Endothelial cell of umbilical vein (primary cell): Measurements from ENCODE around the gene PAM16. TPM values are rescaled to one million over a fixed set of nuclear protein-coding genes. Genes with fewer than 3 reads are reported as not detected.

Experiments
- BruUV-seq: library from RNA; stranded (reverse); fragments of 400-500 nt; replicated peaks from 2 replicates; lab custom pipeline; 2021; lab: Mats Ljungman, UMichigan
- CTCF ChIA-PET: fragments of 300-600, 350-600 bp; sonication (Branson Sonifier 250); formaldehyde crosslinking; loops from one replicate; lab custom pipeline; 2021; ENCODE audit warnings: antibody characterized with exemption, inconsistent platforms; lab: Charles Lee
- POLR2A ChIA-PET: fragments of 300-600, 350-600 bp; sonication (Branson Sonifier 250); formaldehyde crosslinking; loops from one replicate; lab custom pipeline; 2021; ENCODE audit warnings: antibody characterized with exemption, inconsistent platforms; lab: Charles Lee
- DNase-seq: peaks from one replicate; pipeline ENCODE4 v3.0.0-alpha.2; 2011; ENCODE audit warnings: low read depth, low spot score
- FAIRE-seq: peaks from 2 replicates; lab custom pipeline; 2011; peaks lifted over from hg19 to GRCh38; lab: Jason Lieb, UNC
- H2AFZ ChIP-seq: 2 replicates; pipeline ENCODE4 v1.6.0; 2012; ENCODE audit warnings: low read depth, low read length, control low read depth, inconsistent platforms
- H3K27ac ChIP-seq: 2 replicates; pipeline ENCODE4 v1.5.1; 2011; ENCODE audit warnings: low read depth, mild to moderate bottlenecking, control low read depth, low read length, moderate library complexity; ENCODE audit not compliant: insufficient read depth
- H3K27me3 ChIP-seq, 2 experiments: 2 replicates each; pipeline versions ENCODE4 v1.6.0 to v1.6.1; 2011; ENCODE audit warnings: low read length in 2 of 2, mixed read lengths in 1 of 2; ENCODE audit not compliant: control insufficient read depth in 2 of 2, insufficient read depth in 2 of 2
- H3K36me3 ChIP-seq, 2 experiments: 2 replicates in 1 of 2; 3 replicates in 1 of 2; pipeline ENCODE4 v1.5.1; 2011; ENCODE audit warnings: low read length in 2 of 2, mild to moderate bottlenecking in 1 of 2, moderate library complexity in 1 of 2; ENCODE audit not compliant: control insufficient read depth in 2 of 2, insufficient read depth in 2 of 2; ENCODE audit errors: extremely low read depth in 1 of 2
- H3K4me1 ChIP-seq: 3 replicates; pipeline ENCODE4 v1.5.1; 2011; ENCODE audit warnings: mild to moderate bottlenecking, low read length; ENCODE audit not compliant: control insufficient read depth, insufficient read depth; ENCODE audit errors: extremely low read depth
- H3K4me2 ChIP-seq: 2 replicates; pipeline ENCODE4 v1.6.1; 2011; ENCODE audit warnings: low read length, control low read depth, mixed read lengths; ENCODE audit not compliant: insufficient read depth
- H3K4me3 ChIP-seq, 3 experiments: fragments of 200-600 bp in 1 of 3; sonication (generic), shearing (Covaris generic) in 1 of 3; replicated peaks in 1 of 3; 2 replicates each; pipeline ENCODE4 v1.5.1; 2011 to 2016; ENCODE audit warnings: control low read depth in 3 of 3, low read length in 3 of 3, mild to moderate bottlenecking in 2 of 3, inconsistent platforms in 1 of 3, low read depth in 1 of 3, moderate library complexity in 1 of 3; ENCODE audit not compliant: insufficient read depth in 1 of 3
- H3K79me2 ChIP-seq: 2 replicates; pipeline ENCODE4 v1.6.0; 2012; ENCODE audit warnings: low read length, inconsistent platforms; ENCODE audit not compliant: control insufficient read depth, insufficient read depth
- H3K9ac ChIP-seq: replicated peaks from 2 replicates; pipeline ENCODE3; 2011; ENCODE audit warnings: low read length, control low read depth; ENCODE audit not compliant: insufficient read depth; ENCODE audit errors: extremely low read depth
- H3K9me1 ChIP-seq: replicated peaks from 3 replicates; pipeline ENCODE4 v1.6.0; 2011; ENCODE audit warnings: mild to moderate bottlenecking, low read length; ENCODE audit not compliant: control insufficient read depth, insufficient read depth; ENCODE audit errors: extremely low read depth
- H3K9me3 ChIP-seq: replicated peaks from 2 replicates; pipeline ENCODE4 v1.5.1; 2012; ENCODE audit warnings: low read length, inconsistent platforms; ENCODE audit not compliant: control insufficient read depth, insufficient read depth
- H4K20me1 ChIP-seq: replicated peaks from 2 replicates; pipeline ENCODE3; 2011; ENCODE audit warnings: mild to moderate bottlenecking, low read length; ENCODE audit not compliant: control insufficient read depth, insufficient read depth; ENCODE audit errors: extremely low read depth
- CTCF ChIP-seq, 2 donors: IDR thresholded peaks; 1 replicate in 1 of 2; 2 replicates in 1 of 2; pipeline ENCODE4 v1.5.1; 2011; ENCODE audit warnings: low read length in 2 of 2, mild to moderate bottlenecking in 2 of 2, moderate library complexity in 2 of 2, control low read depth in 1 of 2, inconsistent platforms in 1 of 2, low read depth in 1 of 2; ENCODE audit not compliant: insufficient read depth in 1 of 2; ENCODE audit errors: extremely low read depth in 1 of 2
- FOS ChIP-seq: IDR thresholded peaks from 2 replicates; pipeline ENCODE4 v1.6.1; 2011; ENCODE audit warnings: mild to moderate bottlenecking, low read length, moderate library complexity, borderline replicate concordance; ENCODE audit not compliant: insufficient read depth
- GATA2 ChIP-seq: IDR thresholded peaks from 2 replicates; pipeline ENCODE4 v1.7.0; 2011; ENCODE audit warnings: low read depth, mild to moderate bottlenecking, moderate library complexity, mixed read lengths, low read length; ENCODE audit not compliant: insufficient read length, insufficient read depth
- JUN ChIP-seq: IDR thresholded peaks from 2 replicates; pipeline ENCODE4 v1.6.1; 2011; ENCODE audit warnings: borderline replicate concordance, low read depth; ENCODE audit not compliant: insufficient read length, insufficient read depth
- MAX ChIP-seq: IDR thresholded peaks from 2 replicates; pipeline ENCODE4 v1.6.1; 2011; ENCODE audit not compliant: insufficient read depth, insufficient read length
- POLR2AphosphoS5 ChIP-seq: IDR thresholded peaks from 2 replicates; pipeline ENCODE4 v1.6.1; 2012; ENCODE audit warnings: low read depth, mild to moderate bottlenecking, control low read depth, low read length, moderate library complexity; ENCODE audit not compliant: insufficient read depth
- dilution Hi-C: fragments of 300-500 bp; cut with MboI; formaldehyde crosslinking; loops from one replicate; pipeline ENCODE4 v1.15.0; 2019; ENCODE audit warnings: low sequenced_read_pairs; ENCODE audit not compliant: extremely low pct_ligation_motif_present
- intact Hi-C: fragments of 100-400 bp; cut with micrococcal nuclease; formaldehyde crosslinking; loops from one replicate; pipeline ENCODE4 v1.10.0; 2022
- polyA plus RNA-seq, 4 experiments: library from polyadenylated mRNA; depleted of rRNA in 3 of 4; stranded (reverse) in 3 of 4; unstranded in 1 of 4; fragments of >200 nt; gene quantifications; 2 replicates each; pipeline versions ENCODE4 v1.2.1 to v1.2.3, GENCODE V29; 2011 to 2012; ENCODE audit warnings: missing spikeins in 1 of 4
- total RNA-seq: library from RNA; stranded (reverse); gene quantifications from 2 replicates; pipeline ENCODE4 v1.2.3, GENCODE V29; 2021

PAM16 gene
- total and polyA plus RNA-seq, 2 donors (not counting 3 experiments of a cell fraction or from before 2014, with no cell fraction given): 40.0 to 67.2 TPM

- BruUV-seq: no TSS peak
- Histone ChIP-seq H3K4me3 (no peak overlapping the region), H3K4me2 (no peak overlapping the region), H3K9me3 (no peaks in the 10 kb centered on the region), H3K9me1 (no peaks in the 10 kb centered on the region), H3K9ac (no peak overlapping the region), H3K36me3 (peaks cover 0 to 18% of the 10 kb centered on the region in 2 experiments), H2AFZ (no peak overlapping the region), H3K27ac (no peak overlapping the region), H3K27me3 (no peaks in the 10 kb centered on the region), H4K20me1 (no peaks in the 10 kb centered on the region), H3K4me1 (no peaks in the 10 kb centered on the region), H3K79me2 (no peaks in the 10 kb centered on the region)
- CTCF ChIA-PET: interaction anchor here (0.8 to 7.5 kb wide), 6 partner anchors 10 to 193 kb away, joined by 3 to 63 read pairs (median 4); partner anchors contain the start of gene PAM16
- no peak for FAIRE-seq
- dilution Hi-C loops: no loop called here
- TF ChIP-seq POLR2AphosphoS5 (no peak), CTCF (IDR thresholded peaks at IDR 0.05; ENCODE audit: extremely low read depth in 1 of 2, insufficient read depth in 1 of 2, low read depth in 1 of 2, low read length in 2 of 2) (no peak)
- POLR2A ChIA-PET: no interaction called here
- intact Hi-C loops: no loop called here
- DNase-seq: no peak
Measured at GRCh38 chr16:4393240-4393600, 42.1 kb upstream of the PAM16 start.

GRCh38 chr16:4392382-4393239, 41.5 kb upstream of the PAM16 start:
- H3K9me3 ChIP-seq: no peaks in the 10 kb centered on the region
- H3K79me2 ChIP-seq: no peaks in the 10 kb centered on the region
- intact Hi-C loops (no loop called here), dilution Hi-C loops (no loop called here)
- H2AFZ ChIP-seq: no peak overlapping the region
- BruUV-seq: no TSS peak
- H3K4me3 ChIP-seq: no peak overlapping the region
- FAIRE-seq: no peak
- no peak overlapping the region for H3K4me2 ChIP-seq
- H3K4me1 ChIP-seq: peaks cover 2% of the 10 kb centered on the region
- H3K9me1 ChIP-seq: no peaks in the 10 kb centered on the region
- H4K20me1 ChIP-seq: no peaks in the 10 kb centered on the region
- no peak for DNase-seq
- H3K27ac ChIP-seq: no peak overlapping the region
- peaks cover 0 to 22% of the 10 kb centered on the region in 2 experiments for H3K36me3 ChIP-seq
- ChIA-PET CTCF (interaction anchor here (0.8 to 7.5 kb wide), 5 partner anchors 11 to 42 kb away, joined by 3 to 63 read pairs (median 3); partner anchors contain the start of gene PAM16), POLR2A (no interaction called here)
- TF ChIP-seq JUN (no peak), GATA2 (no peak), MAX (no peak), FOS (no peak), CTCF (IDR thresholded peaks at IDR 0.05; ENCODE audit: extremely low read depth in 1 of 2, insufficient read depth in 1 of 2, low read depth in 1 of 2, low read length in 2 of 2) (no peak)
- no peaks in the 10 kb centered on the region for H3K27me3 ChIP-seq
- no peak overlapping the region for H3K9ac ChIP-seq
